Smooth muscle cell of the pulmonary artery (primary cell): ENCODE results near the gene CD33. TPM values are rescaled to one million over a fixed set of nuclear protein-coding genes. Genes with fewer than 3 reads are reported as not detected.

Experiments used
- total RNA-seq: library from RNA; depleted of rRNA; stranded (reverse); fragments of >200 nt; gene quantifications from 2 replicates; pipeline ENCODE4 v1.2.3, GENCODE V29; 2014

The CD33 gene
- total RNA-seq: not detected in 2 replicates

DNA sequence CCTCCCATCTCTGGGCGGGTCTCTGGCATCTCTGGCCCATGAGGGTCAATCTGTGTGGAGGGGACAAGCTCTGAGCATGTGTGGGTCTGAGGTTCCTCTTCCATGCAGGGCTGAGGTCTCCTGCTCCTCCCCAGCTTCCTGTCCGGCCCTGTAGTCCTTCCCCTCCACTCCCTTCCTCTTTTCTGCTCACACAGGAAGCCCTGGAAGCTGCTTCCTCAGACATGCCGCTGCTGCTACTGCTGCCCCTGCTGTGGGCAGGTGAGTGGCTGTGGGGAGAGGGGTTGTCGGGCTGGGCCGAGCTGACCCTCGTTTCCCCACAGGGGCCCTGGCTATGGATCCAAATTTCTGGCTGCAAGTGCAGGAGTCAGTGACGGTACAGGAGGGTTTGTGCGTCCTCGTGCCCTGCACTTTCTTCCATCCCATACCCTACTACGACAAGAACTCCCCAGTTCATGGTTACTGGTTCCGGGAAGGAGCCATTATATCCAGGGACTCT is at the start of gene CD33:
Gene CD33 (plus strand): TSS at position 183 of the 496 bp plus-strand sequence. CDS start 39 bp downstream, at position 222.

DNA sequence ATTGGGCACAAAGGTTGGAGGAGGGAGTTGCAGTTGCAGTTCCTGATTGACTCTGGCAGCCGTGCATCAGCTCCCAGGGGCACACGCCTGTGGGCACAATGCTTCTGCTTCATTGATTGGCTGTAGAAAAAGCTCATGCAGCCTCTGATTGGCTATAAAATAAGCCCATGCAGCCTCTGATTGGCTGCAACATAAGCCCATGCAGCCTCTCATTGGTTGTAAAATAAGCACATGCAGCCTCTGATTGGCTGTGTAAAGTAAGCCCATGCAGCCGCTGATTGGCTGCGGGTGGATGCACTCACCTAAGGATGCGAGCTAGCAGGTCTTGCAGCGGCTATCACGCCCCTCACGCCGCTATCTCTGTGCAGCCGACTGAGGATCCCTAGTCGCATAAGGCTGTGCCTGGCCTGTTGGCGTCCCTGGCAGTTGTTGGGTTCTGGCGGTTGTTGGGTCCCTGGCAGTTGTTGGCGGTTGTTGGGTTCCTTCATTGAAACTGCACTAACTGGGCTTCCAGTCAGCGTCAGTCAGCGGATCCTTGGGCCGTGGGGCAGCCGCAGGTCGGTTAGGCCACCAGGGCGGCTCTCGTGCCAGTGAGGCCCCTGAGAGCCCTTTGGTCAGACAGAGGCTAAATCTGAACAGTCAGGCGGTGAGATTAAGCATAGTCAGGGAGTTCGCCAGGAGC is 26.0 kb downstream of the CD33 start, which contains the start of gene SIGLECL1:
Gene SIGLECL1 (plus strand): TSS at position 295 of the 682 bp plus-strand sequence. CDS start 12,993 bp downstream, outside the sequence.

Other genes with a start within 250 kb of the CD33 start
- gene KLK7, start 241.2 kb upstream of the CD33 start, total RNA-seq: 0.13 TPM in 1 of 2 replicates, not detected in the other
- gene KLK8, start 223.5 kb upstream of the CD33 start, total RNA-seq: not detected in 2 replicates
- not detected in 2 replicates for gene KLK10, start 205.4 kb upstream of the CD33 start, total RNA-seq
- gene KLK11, start 198.5 kb upstream of the CD33 start, total RNA-seq: not detected in 2 replicates
- not detected in 2 replicates for gene KLK12, start 190.1 kb upstream of the CD33 start, total RNA-seq
- gene KLK13, start 160.0 kb upstream of the CD33 start, total RNA-seq: not detected in 2 replicates
- gene KLK14, start 142.2 kb upstream of the CD33 start, total RNA-seq: not detected in 2 replicates
- gene CTU1, start 116.7 kb upstream of the CD33 start, total RNA-seq: 5.3 and 8.8 TPM in 2 replicates
- not detected in 2 replicates for gene SIGLEC9, start 100.2 kb upstream of the CD33 start, total RNA-seq
- not detected in 2 replicates for gene SIGLEC7, start 82.8 kb upstream of the CD33 start, total RNA-seq
- not detected in 2 replicates for gene SIGLECL1, start 26.0 kb downstream of the CD33 start, total RNA-seq
- 0.13 TPM in 2 replicates for gene IGLON5, start 86.6 kb downstream of the CD33 start, total RNA-seq
- gene VSIG10L, start 117.1 kb downstream of the CD33 start, total RNA-seq: 0.91 and 1.2 TPM in 2 replicates
- gene ETFB, start 141.3 kb downstream of the CD33 start, total RNA-seq: 50.2 and 67.0 TPM in 2 replicates
- gene CLDND2, start 143.9 kb downstream of the CD33 start, total RNA-seq: not detected in 2 replicates
- not detected in 2 replicates for gene NKG7, start 147.6 kb downstream of the CD33 start, total RNA-seq
- gene LIM2, start 162.9 kb downstream of the CD33 start, total RNA-seq: not detected in 2 replicates
- not detected in 2 replicates for gene C19orf84, start 165.5 kb downstream of the CD33 start, total RNA-seq
- gene SIGLEC10, start 192.6 kb downstream of the CD33 start, total RNA-seq: not detected in 2 replicates
- not detected in 2 replicates for gene SIGLEC8, start 233.4 kb downstream of the CD33 start, total RNA-seq